GM19467 (cell line): ENCODE data around the gene HSD17B1.

Experiments
- ATAC-seq: cut with Tn5 transposase; IDR thresholded peaks from one replicate; pipeline ENCODE4 v1.9.1; 2021; ENCODE audit warnings: mild to moderate bottlenecking, moderate library complexity; ENCODE audit not compliant: unreplicated experiment

HSD17B1 gene

DNA sequence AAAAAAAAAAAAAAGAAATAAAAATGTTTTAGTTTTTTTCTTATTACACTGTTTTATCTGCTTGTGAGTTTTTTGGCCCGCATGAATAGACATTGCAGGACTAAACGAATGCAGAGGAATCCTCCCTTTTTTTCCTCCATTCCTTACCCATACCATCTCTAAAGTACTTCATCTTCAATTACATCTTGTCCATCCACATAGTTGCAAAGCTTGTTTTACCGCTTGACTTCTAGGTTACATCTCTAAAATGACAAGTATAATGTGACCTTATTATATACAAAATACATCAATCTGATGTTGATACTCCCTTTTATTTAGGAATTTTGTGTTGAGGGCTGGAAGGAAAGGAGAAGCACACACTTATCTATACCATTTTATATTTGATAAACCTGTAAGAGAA, 43.7 kb downstream of the HSD17B1 start:
- ATAC-seq = no peak

GRCh38 chr17:42598905-42599304, 46.2 kb downstream of the HSD17B1 start:
- ATAC-seq = no peak

GRCh38 chr17:42603318-42603717, 50.6 kb downstream of the HSD17B1 start:
- no peak for ATAC-seq
